Measurements from ENCODE around the gene ZACN.
A peak's percentile ranks its signal among the peaks of the same experiment; 100 is the strongest.
"Not testable (repeated sequence)": the region's sequence is repeated elsewhere in the genome, so short reads cannot be mapped to it uniquely, and the experiment has no call there.

ZACN gene

DNA sequence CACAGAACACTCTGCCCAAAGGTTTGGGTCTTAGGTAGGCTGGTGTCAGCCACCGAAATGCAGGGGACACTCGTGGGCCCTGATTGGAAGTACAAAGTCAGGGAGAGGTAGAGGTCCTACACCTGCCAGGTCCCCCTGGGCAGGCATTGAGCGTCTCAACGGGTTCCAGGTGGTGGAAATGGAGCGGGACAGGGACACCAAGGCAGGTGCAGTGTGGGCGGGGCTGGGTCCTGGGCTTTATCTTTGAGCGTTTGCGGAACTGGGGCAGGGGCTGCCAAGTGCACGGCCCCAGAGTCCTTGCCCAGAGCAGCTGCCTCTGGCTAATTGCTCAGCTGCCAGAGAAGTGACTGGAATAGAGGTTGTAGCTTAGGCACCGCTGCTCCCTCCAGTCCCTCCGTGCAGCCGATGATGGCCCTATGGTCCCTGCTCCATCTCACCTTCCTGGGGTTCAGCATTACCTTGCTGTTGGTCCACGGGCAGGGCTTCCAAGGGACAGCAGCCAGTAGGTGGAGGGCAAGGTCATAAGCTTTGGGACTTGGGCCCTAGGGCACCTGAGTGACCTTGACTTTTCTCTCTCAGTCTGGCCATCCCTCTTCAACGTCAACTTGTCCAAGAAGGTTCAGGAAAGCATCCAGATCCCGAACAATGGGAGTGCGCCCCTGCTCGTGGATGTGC lies at the start of gene ZACN:
ZACN (plus strand) TSS at position 323 of the 675 bp plus-strand sequence; CDS start at position 406, 83 bp downstream.
- peak; percentile 71 for DNase-seq

DNA sequence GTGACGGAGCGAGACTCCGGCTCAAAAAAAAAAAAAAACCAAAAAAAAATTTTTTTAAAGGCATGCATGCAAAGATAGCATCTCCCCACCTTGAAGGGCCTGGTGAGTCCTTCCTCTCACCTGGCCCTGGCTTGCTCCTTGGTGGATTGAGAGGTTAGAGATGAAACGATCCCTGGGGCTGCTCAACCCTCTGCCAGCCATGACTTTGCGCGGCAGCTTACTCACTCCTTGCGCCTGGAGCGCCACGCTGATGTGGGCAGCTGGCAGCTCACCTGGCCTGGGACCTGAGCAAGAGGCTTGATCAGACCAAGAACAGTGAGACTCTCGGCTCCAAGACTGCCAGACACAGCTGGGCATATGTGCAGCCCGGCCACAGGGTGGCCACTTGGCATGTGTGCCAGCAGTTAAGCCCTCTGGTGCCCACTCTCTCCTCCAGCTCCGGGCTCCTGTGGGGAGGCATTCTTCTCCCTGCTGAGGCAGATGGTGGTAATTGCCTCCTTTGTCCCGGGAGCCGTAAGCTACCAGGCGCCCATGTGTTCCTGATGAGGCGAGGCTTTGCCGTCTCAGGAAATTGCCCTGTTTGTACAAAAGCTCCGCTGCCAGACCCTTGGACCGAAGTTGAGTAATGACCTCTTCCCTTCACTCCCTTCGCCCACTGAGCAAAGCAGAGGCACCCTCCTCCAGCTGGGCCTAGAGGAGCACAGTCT lies 46.8 kb upstream of the ZACN start:
- peak; percentile 98 for DNase-seq

DNA sequence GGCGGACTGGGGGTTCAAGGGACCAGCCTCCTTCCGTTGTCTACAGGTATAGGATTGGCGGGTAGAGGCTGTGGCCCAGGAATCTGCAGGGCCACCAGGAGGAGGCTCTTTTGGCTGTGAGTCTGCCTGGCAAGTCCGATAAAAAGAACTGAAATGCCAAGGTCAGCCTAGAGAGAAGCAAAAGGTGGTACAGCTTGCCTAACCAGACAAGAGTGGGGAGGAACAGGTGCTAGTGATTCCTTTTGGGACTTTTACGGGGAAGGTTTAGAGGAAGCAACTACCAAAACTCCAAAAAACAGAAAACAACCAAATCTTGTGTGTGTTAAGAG lies 46.2 kb upstream of the ZACN start:
- DNase-seq = no peak

DNA sequence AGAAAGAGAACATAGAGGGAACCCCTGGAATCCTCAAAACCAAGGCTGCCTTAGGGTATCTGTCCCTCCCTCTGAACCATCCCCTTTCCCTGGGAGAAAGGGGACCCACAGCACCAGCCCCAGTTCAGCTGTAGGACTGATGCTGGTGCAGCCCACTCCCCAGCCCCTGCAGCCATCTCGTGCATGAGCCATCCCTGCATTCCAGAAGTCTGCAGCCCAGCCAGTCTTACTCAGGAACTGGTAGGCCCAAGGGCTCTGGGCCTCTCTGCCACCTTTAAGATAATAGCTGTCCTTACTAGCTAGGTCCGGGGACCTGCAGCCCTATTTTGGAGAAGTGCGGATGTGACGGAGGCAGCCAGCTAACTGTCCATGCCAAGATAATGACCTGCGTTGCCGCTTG lies 45.8 kb upstream of the ZACN start:
- DNase-seq = no peak

DNA sequence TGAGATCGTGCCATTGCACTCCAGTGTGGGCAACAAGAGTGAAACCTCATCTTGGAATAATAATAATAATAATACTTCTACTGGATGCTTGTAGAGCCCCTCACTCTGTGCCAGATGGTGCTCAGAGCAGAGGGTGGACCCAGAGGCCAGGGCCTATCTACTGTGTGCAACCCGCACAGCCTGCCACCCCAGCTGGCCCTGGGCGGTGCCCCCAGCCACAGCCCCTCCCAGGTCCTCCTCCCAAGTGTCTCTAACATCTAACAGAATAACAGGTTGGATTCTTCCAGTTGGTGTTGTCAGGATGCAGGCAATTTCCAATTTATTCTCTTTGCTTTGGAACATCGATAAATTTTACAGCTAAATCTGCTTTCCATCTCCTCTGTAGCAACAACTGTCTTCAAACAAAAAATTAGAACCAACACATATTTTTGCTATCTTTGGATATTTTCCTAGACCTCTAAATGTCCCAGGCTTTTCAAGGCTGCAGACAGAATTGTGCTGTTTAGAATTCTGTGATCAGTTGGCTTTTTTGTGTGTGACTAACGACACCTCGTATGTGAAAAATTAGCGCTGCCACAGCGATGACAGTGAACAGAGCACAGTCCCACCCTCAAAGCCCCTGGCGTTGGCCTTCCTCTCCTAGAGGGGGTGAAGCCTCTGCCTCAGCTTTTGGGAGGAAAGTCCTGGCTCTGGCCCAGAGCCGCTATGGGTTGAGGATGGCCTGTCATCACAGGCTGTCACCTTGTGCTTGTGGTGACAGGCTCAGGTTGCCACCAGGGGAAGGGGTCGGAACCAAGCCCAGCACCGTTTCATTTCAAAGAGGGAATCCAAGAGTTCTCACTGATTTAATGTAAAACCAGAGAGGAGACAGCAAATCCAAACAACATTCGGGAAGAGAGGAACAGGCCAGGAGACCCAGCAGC lies 44.3 kb upstream of the ZACN start:
- no peak for DNase-seq

DNA sequence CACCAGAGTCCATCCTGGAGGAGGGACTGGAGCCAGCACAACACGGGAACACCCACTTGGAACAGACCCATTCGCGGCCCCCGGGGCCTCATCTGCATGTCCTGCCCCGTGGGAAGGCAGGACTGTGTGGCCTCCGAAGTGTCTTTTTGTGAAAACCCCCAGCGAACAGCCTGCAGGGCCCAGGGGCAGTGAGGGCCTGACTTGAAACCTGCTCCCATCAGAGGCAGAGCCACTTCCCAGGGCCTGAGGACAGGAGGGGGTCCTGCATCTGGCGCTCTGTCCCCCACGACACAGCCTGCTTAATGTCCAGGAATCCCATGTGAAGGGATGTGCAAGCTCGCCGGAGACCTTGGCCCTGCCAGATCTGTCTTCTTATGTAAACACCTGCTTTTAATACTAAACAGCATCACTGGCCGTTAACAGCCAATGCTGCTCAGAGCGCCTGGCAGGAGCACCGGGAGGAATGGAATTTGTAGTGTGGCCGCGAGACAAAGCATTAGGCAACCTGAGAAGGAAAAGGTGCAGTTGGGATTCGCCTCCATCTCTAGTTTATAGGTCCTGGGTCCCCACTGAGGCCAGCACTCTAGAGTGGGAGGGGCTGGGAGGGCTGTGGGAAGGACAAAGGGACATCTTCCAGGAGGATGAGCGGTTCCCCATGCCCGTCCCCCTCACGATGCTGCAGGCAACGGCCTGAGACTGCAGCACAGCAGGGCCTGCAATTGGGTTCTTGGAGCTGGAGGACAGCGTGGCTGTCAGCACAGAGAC lies 42.3 kb upstream of the ZACN start:
- DNase-seq = no peak

DNA sequence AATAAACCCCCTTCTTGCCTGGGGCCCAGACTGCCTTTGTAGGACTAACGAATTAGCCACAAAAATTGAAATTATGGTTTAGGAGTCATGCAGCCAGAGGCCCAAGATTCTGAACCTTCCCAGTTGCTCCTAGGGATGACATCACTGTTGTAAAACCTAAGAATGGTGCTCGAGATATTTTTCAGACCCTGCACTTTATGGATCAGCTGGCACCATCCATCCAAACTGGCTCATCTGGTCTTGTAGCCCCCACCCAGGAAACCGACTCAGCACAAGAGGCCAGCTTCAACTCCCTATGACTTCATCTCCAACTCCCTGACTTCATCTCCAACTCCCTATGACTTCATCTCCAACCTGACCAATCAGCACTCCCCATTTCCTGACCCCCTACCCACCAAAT lies 40.9 kb upstream of the ZACN start:
- no peak for DNase-seq

DNA sequence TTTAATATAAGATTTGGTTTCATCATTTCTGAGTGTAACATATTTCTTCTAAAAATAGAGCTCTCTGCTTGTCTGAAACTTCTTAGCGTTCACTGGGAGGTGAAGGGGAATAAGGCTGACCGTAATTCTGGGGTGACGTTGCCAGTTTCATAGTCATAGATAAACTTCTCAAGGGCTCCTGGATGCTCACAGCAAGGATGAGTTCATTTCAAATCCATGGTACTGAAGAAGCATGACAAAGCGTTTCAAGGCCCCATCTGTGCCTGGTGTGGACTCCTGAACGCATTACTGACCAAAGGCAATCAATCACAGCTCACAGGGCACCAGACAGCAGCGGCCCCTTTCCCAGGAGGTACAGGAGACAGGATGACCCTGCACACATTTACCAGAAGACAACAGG lies 39.9 kb upstream of the ZACN start:
- DNase-seq = no peak

DNA sequence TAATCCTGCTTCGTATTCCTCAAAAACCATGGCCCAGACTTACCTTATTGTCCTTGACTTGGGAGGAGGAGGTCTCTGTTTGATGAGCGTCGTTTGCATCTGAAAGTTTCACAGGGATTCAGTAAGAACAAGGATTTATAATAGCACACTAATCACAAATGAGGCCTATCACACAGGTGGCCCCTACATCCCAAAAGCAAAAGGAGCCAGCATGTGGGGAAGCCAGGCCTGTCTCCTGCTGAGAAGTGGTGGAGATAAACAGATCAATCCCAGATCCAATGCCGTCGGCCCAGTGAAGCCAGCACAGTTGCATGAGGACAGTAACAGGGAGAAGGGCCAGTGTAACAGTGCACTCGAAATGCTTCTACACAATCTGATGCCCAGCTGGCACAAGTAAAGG lies 38.6 kb upstream of the ZACN start:
- DNase-seq = no peak

DNA sequence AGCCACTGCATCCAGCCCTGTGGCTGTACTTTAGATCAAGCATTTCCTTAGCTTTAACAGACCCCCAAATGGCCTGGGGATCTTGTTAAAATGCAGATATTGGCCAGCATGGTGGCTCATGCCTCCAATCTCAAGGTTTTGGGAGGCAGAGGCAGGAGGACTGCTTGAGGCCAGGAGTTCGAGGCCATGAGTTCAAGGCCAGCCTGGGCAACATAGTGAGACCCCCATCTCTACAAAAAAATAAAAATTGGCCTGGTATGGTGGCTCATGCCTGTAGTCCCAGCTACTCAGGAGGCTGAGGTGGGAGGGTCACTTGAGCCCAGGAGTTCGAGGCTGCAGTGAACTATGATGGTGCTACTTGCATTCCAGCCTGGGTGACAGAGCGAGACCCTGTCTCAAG lies 36.1 kb upstream of the ZACN start:
- DNase-seq = not testable (repeated sequence)

DNA sequence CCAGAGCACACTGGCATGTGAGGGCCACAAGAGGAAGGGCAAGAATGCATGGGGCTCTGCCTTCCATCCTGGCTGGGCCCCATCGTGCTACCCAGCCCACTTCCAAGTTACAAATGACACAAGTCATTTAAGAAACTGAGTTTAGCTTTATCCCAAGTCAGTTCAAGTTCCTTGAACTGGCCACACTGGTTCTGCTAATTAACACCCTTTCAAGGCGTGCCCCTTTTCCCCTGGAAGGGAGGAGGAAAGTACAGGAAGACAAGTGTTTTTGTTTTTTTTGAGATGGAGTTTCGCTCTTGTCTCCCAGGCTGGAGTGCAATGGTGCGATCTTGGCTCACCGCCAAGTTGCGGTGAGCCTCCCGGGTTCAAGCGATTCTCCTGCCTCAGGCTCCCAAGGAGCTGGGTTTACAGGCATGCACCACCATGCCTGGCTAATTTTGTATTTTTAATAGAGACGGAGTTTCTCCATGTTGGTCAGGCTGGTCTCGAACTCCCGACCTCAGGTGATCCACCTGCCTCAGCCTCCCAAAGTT lies 34.4 kb upstream of the ZACN start:
- DNase-seq = not testable (repeated sequence)

DNA sequence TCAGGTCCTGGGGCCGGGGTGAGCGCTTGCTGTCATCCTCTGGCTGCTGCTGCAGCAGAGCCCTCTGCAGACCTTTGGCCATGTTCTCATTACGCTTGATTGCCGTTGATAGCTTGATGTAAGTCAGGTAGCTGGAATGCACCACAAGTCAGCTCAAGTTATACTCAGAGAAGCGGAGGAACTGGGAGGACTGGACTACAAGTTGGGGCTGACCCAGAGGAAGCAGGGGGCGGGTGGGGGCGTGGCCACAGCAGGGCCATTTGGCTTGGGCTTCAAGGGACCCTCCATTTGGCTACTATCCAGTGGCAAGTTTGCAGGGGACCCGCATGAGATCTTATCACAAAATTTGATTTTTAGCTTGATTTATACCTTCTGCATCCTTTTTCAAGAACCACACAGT lies 32.9 kb upstream of the ZACN start:
- DNase-seq = no peak

DNA sequence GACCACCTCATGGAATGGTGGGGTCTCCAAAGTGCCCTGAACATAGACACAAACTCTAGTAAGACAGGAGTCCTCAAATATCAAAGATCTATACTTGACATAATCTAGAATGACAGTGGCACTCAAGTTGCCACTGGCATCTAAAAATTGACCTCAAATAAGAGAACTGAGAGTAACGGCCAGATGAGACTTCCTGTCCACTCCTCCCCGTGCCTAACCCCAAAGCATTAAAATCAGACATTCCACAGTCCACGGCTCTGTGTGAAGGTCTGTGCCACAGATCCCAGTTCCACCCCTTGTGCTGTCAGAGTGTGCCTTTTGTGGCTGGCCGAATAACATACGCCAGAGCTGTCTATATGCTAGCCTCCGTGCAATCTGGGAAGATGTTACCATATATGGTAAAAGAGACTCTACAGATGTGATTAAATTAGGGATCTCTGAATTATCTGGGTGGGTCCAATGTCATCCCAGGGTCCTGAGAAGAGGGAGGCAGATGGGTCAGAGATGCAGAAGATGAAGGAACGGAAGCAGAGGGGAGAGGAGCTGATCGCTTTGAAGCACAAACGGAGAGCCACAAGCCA lies 30.9 kb upstream of the ZACN start:
- DNase-seq = no peak

DNA sequence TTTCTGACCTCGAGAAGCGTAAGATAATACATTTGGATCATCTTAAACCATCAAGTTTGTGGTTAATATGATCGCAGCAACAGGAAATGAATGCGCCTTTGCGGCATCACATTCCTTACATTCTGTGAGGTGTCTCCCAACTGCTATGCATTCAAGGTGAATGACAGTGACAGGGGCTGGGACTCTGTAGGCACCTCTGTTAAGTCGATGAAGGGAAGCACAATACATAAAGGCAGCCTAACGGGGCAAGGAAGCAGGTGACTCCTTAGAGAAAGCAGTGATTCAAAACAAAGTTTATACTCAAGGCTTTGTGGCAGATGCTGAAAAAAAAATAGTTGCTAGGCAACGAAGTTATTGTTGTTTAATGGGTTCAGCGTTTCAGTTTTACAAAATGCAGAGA lies 30.3 kb upstream of the ZACN start:
- no peak for DNase-seq

DNA sequence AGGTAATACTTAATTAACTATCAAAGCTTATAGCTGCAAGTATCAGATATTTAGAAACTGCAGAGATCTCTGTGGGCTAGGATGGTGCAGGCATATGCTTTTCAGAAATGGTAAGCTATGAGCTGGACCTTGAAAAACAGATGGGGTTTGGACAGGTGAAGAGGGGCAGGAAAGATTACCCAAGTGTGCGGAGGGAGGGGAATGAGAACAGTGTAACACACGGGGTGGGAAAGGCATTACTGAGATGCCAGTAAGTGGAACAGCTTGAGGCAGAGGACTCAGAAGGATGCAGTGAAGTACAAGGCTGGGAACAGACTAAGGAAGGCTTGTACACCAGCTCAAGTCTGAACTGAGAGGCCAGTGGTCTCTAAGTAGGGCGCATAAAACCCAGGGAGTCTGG lies 29.7 kb upstream of the ZACN start:
- DNase-seq = no peak

DNA sequence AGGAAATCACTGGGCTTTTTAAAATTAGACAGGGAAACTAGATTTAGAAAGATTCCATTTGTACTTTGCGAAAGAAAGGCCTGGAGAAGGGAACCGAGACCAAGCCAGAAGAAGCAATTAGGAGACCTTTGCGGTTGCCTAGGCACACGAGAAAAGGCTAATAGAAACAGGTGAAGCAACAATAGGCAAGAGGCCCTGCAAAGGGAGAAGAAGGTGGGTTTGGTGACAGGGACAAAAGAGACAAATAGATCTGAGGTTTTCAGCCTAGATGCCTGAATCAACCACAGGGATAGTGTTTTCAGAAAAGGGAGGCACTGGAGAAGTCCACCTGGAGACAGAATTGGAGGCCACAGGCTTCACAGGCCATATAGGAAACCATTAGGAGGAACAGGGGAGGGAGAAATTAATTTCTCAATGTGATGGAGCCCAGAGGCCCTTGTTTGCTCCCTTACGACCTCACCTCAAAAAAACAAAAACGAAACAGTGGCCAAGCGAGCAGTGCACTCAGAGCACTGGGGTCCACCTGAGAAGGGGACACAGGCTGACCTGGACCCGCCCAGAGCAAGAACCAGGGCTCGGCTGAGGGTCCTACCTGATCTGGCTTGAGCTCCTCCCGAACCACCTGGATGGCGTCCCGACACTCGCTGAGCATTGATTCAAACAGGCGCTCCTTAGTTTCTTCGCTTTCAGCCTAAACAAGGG lies 29.0 kb upstream of the ZACN start:
- no peak for DNase-seq

DNA sequence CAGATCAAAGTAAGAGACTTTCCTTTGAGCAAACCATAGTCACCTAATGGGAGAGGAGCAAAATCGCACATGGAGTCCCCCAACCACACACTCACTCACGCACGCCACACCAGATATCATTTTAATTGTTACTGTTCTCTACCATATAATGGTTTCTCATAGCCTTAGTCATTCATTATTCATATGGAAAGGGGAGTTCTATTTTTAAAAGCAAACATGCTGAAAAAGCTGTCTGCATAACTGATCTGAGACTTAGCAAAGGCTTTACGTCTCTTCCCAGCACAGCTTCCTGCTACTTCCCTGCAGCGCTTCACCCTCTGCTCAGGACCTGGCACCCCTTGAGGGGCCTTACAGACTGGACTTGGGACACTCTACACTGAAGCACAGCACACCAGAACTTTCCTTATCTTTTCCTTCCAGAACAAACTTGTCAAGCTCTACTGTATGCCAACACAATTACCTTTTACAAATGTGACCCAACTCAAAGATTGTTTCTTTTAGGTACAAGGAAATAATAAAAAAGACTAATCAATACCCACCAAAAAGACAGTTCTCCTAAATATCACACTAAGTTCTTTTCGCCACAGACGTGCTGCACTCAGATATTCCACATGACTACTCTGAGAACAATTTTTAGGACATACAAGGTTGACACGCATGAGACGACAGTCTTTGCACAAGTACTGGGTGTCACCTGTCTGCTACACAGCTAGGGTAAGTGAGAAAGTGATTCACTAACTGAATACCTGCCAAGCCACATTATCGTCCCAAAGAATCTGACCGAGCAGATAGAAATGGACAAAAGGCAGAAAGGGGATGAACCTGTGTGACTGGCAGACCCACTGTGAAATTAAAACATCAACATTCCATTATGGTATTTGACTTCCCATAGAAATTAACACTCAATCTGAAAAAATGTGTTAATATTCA lies 28.2 kb upstream of the ZACN start:
- DNase-seq = no peak

DNA sequence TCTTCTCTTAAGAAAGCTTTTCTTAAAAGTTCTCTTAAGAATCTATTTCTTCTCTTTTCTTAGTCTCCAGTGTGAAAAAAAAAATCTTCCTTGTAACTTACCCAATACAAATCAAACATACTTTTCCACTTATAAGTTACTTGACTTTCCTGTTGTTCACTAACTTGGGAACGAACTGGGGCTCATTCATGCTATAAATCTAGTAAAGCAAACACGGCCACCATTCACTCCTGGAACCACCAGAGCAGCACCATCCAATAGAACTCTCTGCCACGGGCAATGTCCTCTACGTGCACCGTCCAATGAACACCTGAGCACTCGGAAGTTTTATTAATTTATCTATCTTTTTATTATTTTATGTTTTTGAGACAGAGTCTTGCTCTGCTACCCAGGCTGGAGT lies 27.4 kb upstream of the ZACN start:
- no peak for DNase-seq

DNA sequence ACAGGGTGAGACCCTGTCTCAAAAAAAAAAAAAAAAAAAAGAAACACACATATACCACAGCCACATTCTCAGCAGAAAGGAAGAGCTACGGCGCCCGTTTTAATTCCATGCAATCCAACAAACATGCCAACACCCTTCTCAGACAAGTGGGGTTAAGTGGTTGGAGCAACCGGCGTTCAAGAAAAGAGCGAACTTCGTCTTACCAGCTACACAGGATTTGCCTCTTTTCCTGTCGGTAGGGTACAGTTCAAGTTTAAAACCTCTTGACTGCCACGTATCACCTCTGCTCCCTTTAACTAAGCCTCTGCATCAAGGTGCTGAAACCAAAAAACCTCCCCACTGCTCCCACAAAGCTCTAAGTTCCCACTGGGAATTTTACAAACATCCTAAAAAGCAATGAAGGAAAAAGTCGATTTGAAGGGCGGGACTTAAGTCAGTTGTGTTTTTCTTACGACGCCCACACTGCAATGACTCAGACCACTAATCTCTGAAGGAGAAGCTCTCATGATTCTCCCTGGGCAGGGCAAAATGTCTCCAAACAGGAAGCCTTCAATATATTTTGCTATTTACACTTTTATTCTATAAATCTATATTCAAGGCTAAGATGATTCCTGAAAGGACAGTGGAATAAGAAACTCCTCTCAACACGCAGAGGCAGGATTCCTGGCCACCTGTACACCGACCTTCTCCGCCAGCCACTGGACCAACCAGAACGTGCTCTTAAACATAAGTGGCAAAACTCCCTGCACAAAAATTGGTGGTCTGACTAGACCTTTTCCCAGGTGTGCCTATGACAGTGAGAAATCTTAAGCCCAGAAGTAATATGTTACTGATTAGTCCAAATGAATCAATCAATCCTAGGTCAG lies 25.5 kb upstream of the ZACN start:
- no peak for DNase-seq

DNA sequence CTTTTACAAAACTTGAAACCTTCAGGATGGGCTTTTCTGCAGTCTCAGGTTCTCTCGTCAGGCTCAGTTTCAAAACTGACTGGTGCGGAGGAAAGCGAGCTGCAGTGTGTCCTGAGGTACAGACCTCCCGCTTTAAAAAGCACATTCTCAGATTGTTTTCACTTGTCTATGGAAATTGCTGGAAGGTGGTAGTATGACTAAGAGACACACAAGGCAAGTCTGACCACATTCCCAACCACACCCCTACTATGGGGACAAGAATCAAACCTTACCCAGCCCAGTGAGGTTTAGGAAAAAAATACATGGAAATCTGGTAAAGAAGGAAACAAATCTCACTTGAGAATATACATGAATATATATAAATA lies 24.9 kb upstream of the ZACN start:
- no peak for DNase-seq

All from NCI-H69 (cell line).